Mesodermal cell (in vitro differentiated cells): ENCODE data around the gene TRAM2.

ENCODE experiments used
- H3K27ac ChIP-seq: 2 replicates; pipeline ENCODE4 v1.7.0; 2013; ENCODE audit warnings: mild to moderate bottlenecking, low read depth, low read length, moderate library complexity; ENCODE audit not compliant: severe bottlenecking
- H3K36me3 ChIP-seq: 2 replicates; pipeline ENCODE4 v1.7.1; 2013; ENCODE audit warnings: mild to moderate bottlenecking, low read length, moderate library complexity; ENCODE audit not compliant: control insufficient read depth, insufficient read depth
- H3K4me1 ChIP-seq: one replicate; pipeline ENCODE4 v1.7.1; 2013; ENCODE audit warnings: mild to moderate bottlenecking, low read length; ENCODE audit not compliant: insufficient read depth, control insufficient read depth, poor library complexity, severe bottlenecking
- H3K4me3 ChIP-seq: 2 replicates; pipeline ENCODE4 v1.7.0; 2013; ENCODE audit warnings: low read length, control low read depth, mild to moderate bottlenecking; ENCODE audit not compliant: insufficient read depth, poor library complexity, severe bottlenecking; ENCODE audit errors: extremely low read depth
- H3K9me3 ChIP-seq: 2 replicates; pipeline ENCODE4 v1.7.1; 2013; ENCODE audit warnings: mild to moderate bottlenecking, low read length, moderate library complexity; ENCODE audit not compliant: control insufficient read depth
- WGBS, 2 experiments: methylation state at CpG; one replicate each; pipeline ENCODE4 v1.1.5; 2013; ENCODE audit warnings: missing lambda C conversion rate in 2 of 2; ENCODE audit not compliant: insufficient coverage in 2 of 2; 5-methylcytosine and 5-hydroxymethylcytosine counted together

Gene TRAM2

GRCh38 chr6:52553719-52554118, 23.1 kb downstream of the TRAM2 start:
- Histone ChIP-seq H3K36me3 (peaks cover 6% of the 10 kb centered on the region), H3K9me3 (no peaks in the 10 kb centered on the region), H3K4me1 (peaks cover 57% of the 10 kb centered on the region), H3K4me3 (no peak overlapping the region), H3K27ac (no peak overlapping the region)
- 88% methylated on average over 2 of the region's 2 CpGs; no CpG with 5 or more reads in 1 of the 2 experiments for WGBS, 2 experiments

GRCh38 chr6:52553158-52553557, 23.7 kb downstream of the TRAM2 start:
- Histone ChIP-seq H3K4me3 (no peak overlapping the region), H3K27ac (no peak overlapping the region), H3K4me1 (peaks cover 59% of the 10 kb centered on the region), H3K36me3 (peaks cover 9% of the 10 kb centered on the region), H3K9me3 (no peaks in the 10 kb centered on the region)
- WGBS, 2 experiments = 100% methylated on average over 1 of the region's 1 CpG

GRCh38 chr6:52552278-52552643, 24.6 kb downstream of the TRAM2 start:
- Histone ChIP-seq H3K36me3 (peaks cover 11% of the 10 kb centered on the region), H3K9me3 (no peaks in the 10 kb centered on the region), H3K4me1 (peaks cover 60% of the 10 kb centered on the region), H3K27ac (peak overlapping the region; percentile 3), H3K4me3 (no peak overlapping the region)
- WGBS, 2 experiments = 36 to 47% methylated on average over 4 to 5 of the region's 6 CpGs

DNA sequence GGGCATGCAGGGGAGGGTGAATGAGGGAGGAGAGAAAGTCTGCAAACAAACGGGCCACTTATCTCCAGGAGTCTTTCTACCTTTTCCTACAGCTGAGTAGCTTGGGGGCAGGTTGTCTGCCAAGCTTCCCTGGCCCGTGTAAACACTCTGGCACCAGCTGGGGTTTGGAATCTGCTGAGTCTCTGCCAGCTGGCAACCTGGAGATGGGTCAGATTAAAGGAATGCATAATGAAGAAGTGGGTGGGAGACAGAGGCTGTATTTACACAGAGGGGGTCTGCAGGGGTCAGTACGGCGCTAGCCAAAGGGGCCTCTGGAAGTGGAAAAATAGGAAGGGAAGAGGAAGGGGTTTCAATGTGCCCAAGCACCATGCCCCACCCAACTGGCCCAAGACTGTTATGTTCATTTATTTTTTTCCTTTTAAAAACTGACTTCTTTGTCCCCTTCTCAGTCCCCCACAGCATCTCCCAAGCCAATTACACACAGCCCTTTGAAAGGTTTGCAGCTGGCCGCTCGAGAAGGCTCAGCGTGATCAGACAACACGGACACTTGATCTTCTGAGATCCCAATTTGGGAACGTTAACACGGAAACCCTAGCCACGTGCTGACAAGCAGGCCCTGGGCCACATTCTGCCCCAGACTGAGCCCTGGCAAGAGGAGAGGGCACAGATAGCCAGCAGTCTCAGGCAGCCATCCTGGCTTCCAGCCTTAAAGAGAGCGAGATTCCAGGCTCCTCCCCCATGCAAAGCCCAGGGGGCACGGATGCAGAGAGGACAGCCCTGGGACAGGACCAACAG, 25.2 kb downstream of the TRAM2 start:
- Histone ChIP-seq H3K9me3 (no peaks in the 10 kb centered on the region), H3K36me3 (peaks cover 15% of the 10 kb centered on the region), H3K4me1 (peaks cover 65% of the 10 kb centered on the region), H3K27ac (peak overlapping the region; percentile 64), H3K4me3 (no peak overlapping the region)
- WGBS, 2 experiments = 42% methylated on average over 12 of the region's 13 CpGs

GRCh38 chr6:52550870-52551269, 26.0 kb downstream of the TRAM2 start:
- Histone ChIP-seq H3K27ac (peak overlapping the region; percentile 64), H3K36me3 (peaks cover 23% of the 10 kb centered on the region), H3K4me3 (no peak overlapping the region), H3K9me3 (no peaks in the 10 kb centered on the region), H3K4me1 (peaks cover 65% of the 10 kb centered on the region)
- WGBS, 2 experiments = 79 to 100% methylated on average over 4 to 5 of the region's 5 CpGs

DNA sequence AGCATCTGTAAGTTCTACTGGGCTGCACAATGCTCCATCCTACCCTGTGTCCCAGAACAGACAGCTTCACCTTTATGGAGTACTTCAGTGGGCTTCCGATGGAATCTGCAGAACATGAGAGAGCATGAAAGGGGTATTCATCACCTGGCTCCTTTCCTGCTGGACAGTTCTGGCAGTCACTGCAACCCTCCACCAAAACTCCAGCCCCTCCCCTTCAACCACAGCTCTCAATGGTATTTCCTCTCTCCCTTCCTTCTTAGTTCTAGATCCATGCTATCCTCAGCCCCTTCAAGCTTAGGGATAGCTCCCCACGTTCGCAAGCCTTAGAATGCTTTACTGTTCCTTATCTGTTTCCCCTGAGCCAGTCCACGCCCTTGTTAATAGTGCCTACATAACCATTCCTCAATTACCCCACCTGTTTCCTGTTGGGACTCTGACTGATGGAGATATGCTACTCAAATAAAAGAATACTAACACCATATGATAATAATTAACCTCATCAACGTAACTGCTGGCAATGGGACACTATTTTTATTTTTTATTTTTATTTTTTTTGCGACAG, 26.8 kb downstream of the TRAM2 start:
- H3K4me3 ChIP-seq = no peak overlapping the region
- peaks cover 23% of the 10 kb centered on the region for H3K36me3 ChIP-seq
- no peaks in the 10 kb centered on the region for H3K9me3 ChIP-seq
- 81 to 100% methylated on average over 3 to 5 of the region's 6 CpGs for WGBS, 2 experiments
- no peak overlapping the region for H3K27ac ChIP-seq
- peaks cover 73% of the 10 kb centered on the region for H3K4me1 ChIP-seq

DNA sequence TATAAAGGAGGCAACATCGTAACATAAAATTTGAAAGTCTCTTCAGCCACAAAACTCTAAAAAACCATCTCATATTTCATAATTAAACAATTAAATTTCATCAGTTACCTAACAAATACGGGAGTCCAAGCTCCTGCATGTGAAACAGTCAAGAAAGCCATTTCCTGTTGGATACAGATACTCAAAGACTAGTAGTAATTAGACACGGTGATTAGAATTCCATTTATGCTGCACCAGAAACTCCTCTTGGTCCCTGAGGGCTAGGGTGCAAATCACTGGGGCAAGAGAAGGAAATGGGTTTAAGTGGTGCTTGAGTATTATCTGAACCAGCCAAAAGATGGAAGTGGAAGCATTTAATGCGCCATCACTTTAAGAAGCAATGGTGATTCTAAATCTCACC, 27.4 kb downstream of the TRAM2 start:
- Histone ChIP-seq H3K9me3 (no peaks in the 10 kb centered on the region), H3K4me1 (peaks cover 79% of the 10 kb centered on the region), H3K27ac (no peak overlapping the region), H3K4me3 (no peak overlapping the region), H3K36me3 (peaks cover 18% of the 10 kb centered on the region)
- whole genome bisulfite sequencing, 2 experiments = 72 to 88% methylated on average over 1 to 4 of the region's 4 CpGs

- Histone ChIP-seq H3K36me3 (peaks cover 18% of the 10 kb centered on the region), H3K4me1 (peaks cover 84% of the 10 kb centered on the region), H3K27ac (no peak overlapping the region), H3K4me3 (no peak overlapping the region), H3K9me3 (no peaks in the 10 kb centered on the region)
- 93 to 96% methylated on average over 5 of the region's 5 CpGs for WGBS, 2 experiments
Observed at GRCh38 chr6:52548999-52549398, 27.9 kb downstream of the TRAM2 start.

GRCh38 chr6:52548353-52548713, 28.5 kb downstream of the TRAM2 start:
- Histone ChIP-seq H3K27ac (no peak overlapping the region), H3K9me3 (no peaks in the 10 kb centered on the region), H3K36me3 (peaks cover 18% of the 10 kb centered on the region), H3K4me3 (no peak overlapping the region), H3K4me1 (peaks cover 89% of the 10 kb centered on the region)
- WGBS, 2 experiments = 95 to 96% methylated on average over 5 to 7 of the region's 7 CpGs

DNA sequence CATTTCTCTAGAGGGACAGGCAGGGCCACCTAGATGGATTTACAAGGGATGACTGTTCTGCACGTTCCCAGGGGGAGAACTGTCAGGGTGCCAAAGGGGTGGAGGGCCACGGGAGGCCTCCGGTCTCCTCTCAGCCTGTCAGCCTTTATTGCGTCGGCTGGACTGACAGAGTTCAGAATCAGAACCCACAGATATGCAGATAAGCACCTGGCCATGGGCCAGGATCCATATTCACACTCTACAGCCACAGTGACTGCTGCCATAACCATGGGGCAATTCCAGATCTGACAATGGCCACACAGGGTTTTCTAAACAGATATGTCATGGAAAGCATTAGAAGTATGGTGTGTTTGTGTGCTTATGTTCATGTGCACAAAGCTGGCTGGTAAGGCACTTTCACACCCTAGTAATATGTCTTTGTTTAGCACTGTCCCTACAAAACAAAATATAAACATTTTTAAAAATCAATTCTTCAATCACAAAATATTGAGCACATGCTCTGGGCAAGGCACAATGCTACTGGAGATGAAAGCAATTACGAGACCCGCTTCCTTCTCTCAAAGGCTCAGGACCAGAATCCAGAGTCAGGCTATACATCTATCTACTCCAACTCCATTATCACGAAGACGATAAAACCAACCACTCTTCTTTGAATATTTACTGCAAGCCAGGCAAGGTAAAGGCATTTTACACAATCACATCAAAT, 29.1 kb downstream of the TRAM2 start:
- H3K27ac ChIP-seq = no peak overlapping the region
- 94 to 96% methylated on average over 7 to 9 of the region's 9 CpGs for WGBS, 2 experiments
- H3K4me3 ChIP-seq = no peak overlapping the region
- no peaks in the 10 kb centered on the region for H3K9me3 ChIP-seq
- peaks cover 89% of the 10 kb centered on the region for H3K4me1 ChIP-seq
- H3K36me3 ChIP-seq = peaks cover 18% of the 10 kb centered on the region

GRCh38 chr6:52546678-52547077, 30.2 kb downstream of the TRAM2 start:
- WGBS, 2 experiments = 94 to 100% methylated on average over 3 of the region's 3 CpGs

More at GRCh38 chr6:52546678-52547077, 30.2 kb downstream of the TRAM2 start:
- Histone ChIP-seq H3K36me3 (peaks cover 18% of the 10 kb centered on the region), H3K27ac (no peak overlapping the region), H3K9me3 (no peaks in the 10 kb centered on the region), H3K4me3 (no peak overlapping the region), H3K4me1 (peaks cover 86% of the 10 kb centered on the region)
